Measurements from ENCODE around the gene IL3. TPM values are rescaled to one million over a fixed set of nuclear protein-coding genes. Genes with fewer than 3 reads are reported as not detected.

Gene IL3
- not detected in 5 replicates for total RNA-seq (2022; extraction: Qiagen RNA extraction)

GRCh38 chr5:132060501-132061161 lies at the start of gene IL3:
Gene IL3, plus strand, starts transcription at chr5:132060655. Its CDS starts 52 bp downstream, at chr5:132060707.

GRCh38 chr5:132011622-132012343 lies 48.7 kb upstream of the IL3 start, which contains the start of gene ACSL6:
Gene ACSL6, minus strand, starts transcription at chr5:132011658. Its CDS starts 105 bp downstream, at chr5:132011553.

GRCh38 chr5:132073231-132074013 lies 13.0 kb downstream of the IL3 start, which contains the start of gene CSF2:
Gene CSF2, plus strand, starts transcription at chr5:132073789. Its CDS starts 35 bp downstream, at chr5:132073824.

Other genes with a start within 250 kb of the IL3 start
- not detected in 5 replicates for gene MEIKIN, start 115.0 kb upstream of the IL3 start, total RNA-seq (2022; extraction: Qiagen RNA extraction)
- gene ACSL6, start 49.0 kb upstream of the IL3 start, total RNA-seq (2022; extraction: Qiagen RNA extraction): 0.05 to 0.22 TPM (median 0.07 TPM) in 5 replicates
- gene CSF2, start 13.1 kb downstream of the IL3 start, total RNA-seq (2022; extraction: Qiagen RNA extraction): 0.14 to 0.38 TPM (median 0.21 TPM) in 4 of 5 replicates, not detected in the other
- 46.6 to 60.7 TPM (median 53.1 TPM) in 5 replicates for gene P4HA2, start 167.2 kb downstream of the IL3 start, total RNA-seq (2022; extraction: Qiagen RNA extraction)
- gene PDLIM4, start 197.0 kb downstream of the IL3 start, total RNA-seq (2022; extraction: Qiagen RNA extraction): 0.13 to 1.3 TPM (median 0.58 TPM) in 5 replicates
- 4.9 to 6.4 TPM (median 6.0 TPM) in 5 replicates for gene SLC22A4, start 233.7 kb downstream of the IL3 start, total RNA-seq (2022; extraction: Qiagen RNA extraction)